ENCODE results near the gene IFT80. TPM values are rescaled to one million over a fixed set of nuclear protein-coding genes. Genes with fewer than 3 reads are reported as not detected.

Gene IFT80
- total RNA-seq, 1 donor from 2014 or later = 32.7 TPM

DNA sequence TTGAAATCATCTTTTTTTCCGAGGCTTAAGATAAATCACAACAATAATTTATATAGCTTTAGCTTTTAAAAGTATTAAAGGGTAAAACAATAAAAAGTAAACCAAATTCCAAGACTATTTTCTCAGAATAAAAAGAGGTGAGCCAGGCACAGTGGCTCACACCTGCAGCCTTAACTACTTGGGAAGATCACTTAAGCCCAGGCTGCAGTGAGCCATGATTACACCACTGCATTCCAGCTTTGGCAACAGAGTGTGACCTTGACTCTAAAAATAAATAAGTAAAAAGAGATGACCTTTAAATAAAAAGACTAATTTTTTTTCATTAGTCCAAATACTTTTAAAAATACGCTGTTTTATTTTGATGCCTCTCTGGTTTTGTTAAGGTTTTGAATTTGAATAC, 119.4 kb downstream of the IFT80 start:
- H3K27ac Mint-ChIP-seq (ENCODE audit: unreplicated experiment) = no peak overlapping the region
- H3K4me1 Mint-ChIP-seq (ENCODE audit: low read depth, unreplicated experiment) = peaks cover 3% of the 10 kb centered on the region
- H3K27me3 Mint-ChIP-seq (ENCODE audit: unreplicated experiment) = no peaks in the 10 kb centered on the region
- no peak for DNase-seq
- TF ChIP-seq, protein P1, sequence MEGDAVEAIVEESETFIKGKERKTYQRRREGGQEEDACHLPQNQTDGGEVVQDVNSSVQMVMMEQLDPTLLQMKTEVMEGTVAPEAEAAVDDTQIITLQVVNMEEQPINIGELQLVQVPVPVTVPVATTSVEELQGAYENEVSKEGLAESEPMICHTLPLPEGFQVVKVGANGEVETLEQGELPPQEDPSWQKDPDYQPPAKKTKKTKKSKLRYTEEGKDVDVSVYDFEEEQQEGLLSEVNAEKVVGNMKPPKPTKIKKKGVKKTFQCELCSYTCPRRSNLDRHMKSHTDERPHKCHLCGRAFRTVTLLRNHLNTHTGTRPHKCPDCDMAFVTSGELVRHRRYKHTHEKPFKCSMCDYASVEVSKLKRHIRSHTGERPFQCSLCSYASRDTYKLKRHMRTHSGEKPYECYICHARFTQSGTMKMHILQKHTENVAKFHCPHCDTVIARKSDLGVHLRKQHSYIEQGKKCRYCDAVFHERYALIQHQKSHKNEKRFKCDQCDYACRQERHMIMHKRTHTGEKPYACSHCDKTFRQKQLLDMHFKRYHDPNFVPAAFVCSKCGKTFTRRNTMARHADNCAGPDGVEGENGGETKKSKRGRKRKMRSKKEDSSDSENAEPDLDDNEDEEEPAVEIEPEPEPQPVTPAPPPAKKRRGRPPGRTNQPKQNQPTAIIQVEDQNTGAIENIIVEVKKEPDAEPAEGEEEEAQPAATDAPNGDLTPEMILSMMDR (IDR thresholded peaks at IDR 0.05; ENCODE audit: partially characterized antibody, unreplicated experiment) = no peak
- H3K36me3 Mint-ChIP-seq (ENCODE audit: unreplicated experiment) = no peaks in the 10 kb centered on the region
- H3K4me3 Mint-ChIP-seq (ENCODE audit: unreplicated experiment) = no peak overlapping the region
- no peaks in the 10 kb centered on the region for H3K9me3 Mint-ChIP-seq (ENCODE audit: unreplicated experiment)

- Mint-ChIP-seq H3K4me1 (ENCODE audit: low read depth, unreplicated experiment) (peaks cover 3% of the 10 kb centered on the region), H3K27ac (ENCODE audit: unreplicated experiment) (no peak overlapping the region), H3K9me3 (ENCODE audit: unreplicated experiment) (no peaks in the 10 kb centered on the region), H3K4me3 (ENCODE audit: unreplicated experiment) (no peak overlapping the region), H3K27me3 (ENCODE audit: unreplicated experiment) (no peaks in the 10 kb centered on the region), H3K36me3 (ENCODE audit: unreplicated experiment) (no peaks in the 10 kb centered on the region)
- no peak for DNase-seq
- TF ChIP-seq, protein P1 (IDR thresholded peaks at IDR 0.05; ENCODE audit: partially characterized antibody, unreplicated experiment) = no peak
These were observed 120.8 kb downstream of the IFT80 start for GRCh38 chr3:160278210-160278609.

DNA sequence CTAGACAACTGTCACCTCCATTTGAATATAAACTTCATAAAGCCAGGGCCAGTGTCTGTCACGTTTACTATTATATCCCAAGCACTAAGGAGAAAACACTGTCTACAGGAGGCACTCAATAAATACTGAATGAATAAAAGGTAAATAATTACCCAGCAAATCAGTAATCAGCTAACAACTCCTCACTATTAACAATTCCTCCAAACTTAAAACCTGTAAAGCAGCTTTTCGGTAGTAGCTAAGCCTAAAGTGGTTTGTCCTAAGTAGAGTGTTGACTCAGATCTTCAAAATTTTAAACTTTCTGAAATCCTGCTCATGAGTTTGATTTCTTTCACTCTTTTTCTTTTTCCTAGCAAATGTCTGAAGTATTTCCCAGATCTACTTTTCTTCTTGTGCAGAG, 133.9 kb downstream of the IFT80 start:
- peaks cover 3% of the 10 kb centered on the region for H3K27me3 Mint-ChIP-seq (ENCODE audit: unreplicated experiment)
- TF ChIP-seq, protein P1 (IDR thresholded peaks at IDR 0.05; ENCODE audit: partially characterized antibody, unreplicated experiment) = no peak
- no peaks in the 10 kb centered on the region for H3K4me1 Mint-ChIP-seq (ENCODE audit: low read depth, unreplicated experiment)
- no peak overlapping the region for H3K4me3 Mint-ChIP-seq (ENCODE audit: unreplicated experiment)
- no peaks in the 10 kb centered on the region for H3K36me3 Mint-ChIP-seq (ENCODE audit: unreplicated experiment)
- no peak for DNase-seq
- H3K9me3 Mint-ChIP-seq (ENCODE audit: unreplicated experiment) = no peaks in the 10 kb centered on the region
- H3K27ac Mint-ChIP-seq (ENCODE audit: unreplicated experiment) = no peak overlapping the region

DNA sequence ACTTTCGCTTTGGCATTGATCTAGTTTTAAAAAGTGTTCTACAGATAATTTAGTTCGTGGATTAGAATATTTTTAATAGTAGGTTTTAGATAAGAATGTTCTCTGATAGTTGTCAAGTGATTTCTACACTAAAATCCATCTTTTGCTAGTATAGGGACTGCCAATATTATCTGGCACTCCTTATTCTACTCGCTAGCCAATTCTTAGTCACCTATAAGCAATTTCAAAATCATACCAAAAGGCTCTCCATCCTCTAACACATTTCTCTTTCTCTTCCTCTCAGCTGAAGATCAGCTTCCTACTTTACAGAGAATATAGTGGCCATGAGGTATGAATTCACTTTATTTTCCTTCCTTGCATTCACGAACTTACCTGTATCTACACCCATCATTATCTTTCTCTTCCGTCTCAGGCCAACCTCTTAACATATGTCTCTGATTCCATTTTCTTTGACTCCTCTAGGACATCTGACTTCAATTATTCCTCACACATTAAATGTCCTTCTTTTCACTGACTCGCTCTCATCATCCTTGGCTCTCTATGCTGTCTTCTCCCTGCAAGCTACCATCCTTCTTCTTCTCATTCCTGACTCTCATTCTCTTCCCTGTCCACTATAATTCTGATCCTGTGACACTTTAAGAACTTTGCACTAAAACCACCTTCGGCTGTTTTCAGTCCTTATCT, 138.3 kb downstream of the IFT80 start:
- TF ChIP-seq, protein P1 (IDR thresholded peaks at IDR 0.05; ENCODE audit: partially characterized antibody, unreplicated experiment) = no peak
- no peaks in the 10 kb centered on the region for H3K36me3 Mint-ChIP-seq (ENCODE audit: unreplicated experiment)

DNA sequence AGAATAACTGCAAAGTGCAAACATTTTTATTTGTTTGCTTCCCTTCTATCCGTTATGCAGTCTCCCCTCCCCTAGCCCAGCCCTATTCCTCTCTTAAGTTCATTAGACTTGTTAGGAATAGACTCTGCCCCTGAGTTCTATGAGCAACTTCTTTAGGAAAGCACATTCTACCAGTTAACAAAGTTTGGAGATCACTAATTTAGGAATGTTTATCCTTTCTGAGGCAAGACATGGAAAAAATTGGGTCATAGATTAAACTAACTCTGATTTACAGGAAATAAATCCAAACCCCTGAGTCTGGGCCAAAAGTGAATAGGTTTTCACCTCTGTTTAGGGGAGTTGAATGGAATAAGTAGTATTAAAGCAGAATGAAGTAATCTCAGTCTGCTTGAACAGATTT, 139.4 kb downstream of the IFT80 start:
- Mint-ChIP-seq H3K27me3 (ENCODE audit: unreplicated experiment) (peaks cover under 1% of the 10 kb centered on the region), H3K9me3 (ENCODE audit: unreplicated experiment) (no peaks in the 10 kb centered on the region), H3K36me3 (ENCODE audit: unreplicated experiment) (no peaks in the 10 kb centered on the region), H3K4me3 (ENCODE audit: unreplicated experiment) (no peak overlapping the region), H3K27ac (ENCODE audit: unreplicated experiment) (no peak overlapping the region), H3K4me1 (ENCODE audit: low read depth, unreplicated experiment) (no peaks in the 10 kb centered on the region)
- no peak for DNase-seq
- TF ChIP-seq, protein P1 (IDR thresholded peaks at IDR 0.05; ENCODE audit: partially characterized antibody, unreplicated experiment) = no peak

More for the DNA sequence above, 138.3 kb downstream of the IFT80 start:
- H3K27ac Mint-ChIP-seq (ENCODE audit: unreplicated experiment) = no peak overlapping the region
- no peaks in the 10 kb centered on the region for H3K9me3 Mint-ChIP-seq (ENCODE audit: unreplicated experiment)
- no peak for DNase-seq
- no peak overlapping the region for H3K4me3 Mint-ChIP-seq (ENCODE audit: unreplicated experiment)
- no peaks in the 10 kb centered on the region for H3K4me1 Mint-ChIP-seq (ENCODE audit: low read depth, unreplicated experiment)
- H3K27me3 Mint-ChIP-seq (ENCODE audit: unreplicated experiment) = peaks cover 3% of the 10 kb centered on the region

Measured in glutamatergic neuron (in vitro differentiated cells).